ENCODE measurements around the gene BSN. TPM values are rescaled to one million over a fixed set of nuclear protein-coding genes. Genes with fewer than 3 reads are reported as not detected.

The BSN gene
- total and polyA plus RNA-seq, 7 donors: under 0.01 to 0.81 (median 0.61) TPM; not detected in 1

DNA sequence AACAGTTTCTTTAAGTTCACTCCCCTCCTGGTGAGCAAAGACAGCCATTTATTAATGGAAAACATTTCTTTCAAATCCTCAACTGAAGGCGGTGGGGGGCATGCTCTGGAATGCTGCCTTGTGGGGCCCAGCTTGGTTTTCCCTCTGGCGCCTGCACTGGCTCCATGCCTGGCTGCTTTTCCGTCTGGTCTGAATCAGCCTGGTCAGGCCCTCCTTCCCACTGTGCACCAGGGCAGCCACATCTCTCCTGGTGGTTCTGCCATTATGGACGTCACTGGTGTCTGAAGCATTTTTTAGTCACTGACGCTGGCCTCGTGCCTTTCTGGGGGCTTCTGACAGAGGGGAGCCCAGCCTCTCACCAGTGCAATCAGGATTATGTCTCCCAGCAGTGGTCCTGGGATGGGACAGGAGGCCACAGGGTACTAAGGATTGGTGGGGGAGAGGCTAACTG, 62.2 kb downstream of the BSN start:
- Histone ChIP-seq H3K27ac (no peak overlapping the region), H3K4me1 (no peaks in the 10 kb centered on the region), H3K36me3 (no peaks in the 10 kb centered on the region), H3K9me3 (no peaks in the 10 kb centered on the region), H3K4me3 (no peak overlapping the region), H3K27me3 (no peaks in the 10 kb centered on the region)
- TF ChIP-seq POLR2AphosphoS5 (IDR thresholded peaks at IDR 0.05): no peak
- TF ChIP-seq CTCF (IDR thresholded peaks at IDR 0.05): no peak
- TF ChIP-seq POLR2A (IDR thresholded peaks at IDR 0.05): no peak
- TF ChIP-seq EP300 (IDR thresholded peaks at IDR 0.05): no peak
- 78 to 88% methylated on average over 6 of the region's 6 CpGs for WGBS, 2 donors
- no peak for DNase-seq
- intact Hi-C loops (cut with DNase I): no loop called here

DNA sequence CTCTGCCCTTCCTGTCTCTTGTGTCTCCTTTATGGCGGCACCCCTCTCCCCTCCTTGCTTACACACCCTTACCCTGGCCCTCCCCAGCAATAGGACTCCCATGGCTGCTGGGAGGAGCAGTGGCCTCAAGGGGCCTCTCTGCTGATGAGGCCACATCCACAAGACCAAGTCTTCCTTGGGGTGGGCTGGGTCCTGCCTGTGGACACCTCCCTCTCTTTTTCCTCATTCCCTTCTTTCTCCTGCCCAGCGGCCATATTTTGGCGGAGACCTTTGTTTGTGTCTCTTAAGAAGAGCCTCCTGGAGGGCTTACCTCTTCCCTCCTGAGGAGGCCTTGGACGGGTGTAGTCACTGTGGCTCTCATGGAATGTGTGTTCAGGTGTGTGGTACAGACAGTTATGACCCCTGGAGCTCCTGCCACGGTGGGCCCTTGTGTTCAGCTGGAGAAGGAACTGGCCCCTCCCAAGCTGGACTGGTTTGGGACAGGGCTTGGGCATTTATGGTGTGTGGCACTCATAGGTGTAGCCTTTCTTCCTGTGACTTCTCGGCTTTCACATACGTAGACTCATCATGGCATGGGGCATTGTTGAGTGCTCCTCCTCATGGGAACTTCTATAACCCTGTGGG, 63.2 kb downstream of the BSN start:
- Histone ChIP-seq H3K27me3 (no peaks in the 10 kb centered on the region), H3K4me1 (no peaks in the 10 kb centered on the region), H3K9me3 (no peaks in the 10 kb centered on the region), H3K27ac (no peak overlapping the region), H3K36me3 (no peaks in the 10 kb centered on the region), H3K4me3 (no peak overlapping the region)
- 82 to 87% methylated on average over 7 of the region's 7 CpGs for WGBS, 2 donors
- intact Hi-C loops (cut with DNase I): no loop called here
- TF ChIP-seq EP300 (IDR thresholded peaks at IDR 0.05) (no peak), CTCF (IDR thresholded peaks at IDR 0.05) (no peak), POLR2AphosphoS5 (IDR thresholded peaks at IDR 0.05) (no peak), POLR2A (IDR thresholded peaks at IDR 0.05) (no peak)
- no peak for DNase-seq

DNA sequence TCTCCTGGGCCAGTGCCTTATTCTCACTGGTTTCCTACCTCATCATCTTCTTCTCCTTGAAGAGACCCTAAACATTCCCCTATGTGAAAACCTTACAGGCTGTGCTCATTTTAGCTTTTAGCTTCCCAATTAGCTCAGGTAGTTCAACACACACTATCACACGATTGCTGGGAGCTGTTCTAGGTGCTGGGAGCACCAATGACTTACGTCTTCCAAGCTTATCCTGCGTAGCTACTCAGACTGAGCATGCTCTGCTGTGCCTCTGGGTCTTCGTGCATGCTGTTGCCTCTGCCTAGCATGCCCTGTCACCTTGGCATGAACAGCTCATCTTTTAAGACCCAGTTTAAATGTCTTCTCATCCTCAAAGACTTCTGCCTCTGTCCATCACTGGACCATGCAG, 64.1 kb downstream of the BSN start:
- no peak for DNase-seq
- TF ChIP-seq CTCF (IDR thresholded peaks at IDR 0.05) (no peak), EP300 (IDR thresholded peaks at IDR 0.05) (no peak), POLR2AphosphoS5 (IDR thresholded peaks at IDR 0.05) (no peak), POLR2A (IDR thresholded peaks at IDR 0.05) (no peak)
- Histone ChIP-seq H3K4me1 (no peaks in the 10 kb centered on the region), H3K4me3 (no peak overlapping the region), H3K27me3 (no peaks in the 10 kb centered on the region), H3K36me3 (no peaks in the 10 kb centered on the region), H3K27ac (no peak overlapping the region), H3K9me3 (no peaks in the 10 kb centered on the region)
- WGBS, 2 donors: 58 to 60% methylated on average over 4 of the region's 4 CpGs
- intact Hi-C loops (cut with DNase I): no loop called here

GRCh38 chr3:49619649-49620048, 65.4 kb downstream of the BSN start:
- TF ChIP-seq POLR2AphosphoS5 (IDR thresholded peaks at IDR 0.05) (no peak), CTCF (IDR thresholded peaks at IDR 0.05) (no peak), EP300 (IDR thresholded peaks at IDR 0.05) (no peak), POLR2A (IDR thresholded peaks at IDR 0.05) (no peak)
- WGBS, 2 donors: 75 to 78% methylated on average over 5 of the region's 5 CpGs
- no peaks in the 10 kb centered on the region for H3K9me3 ChIP-seq

GRCh38 chr3:49620728-49621127, 66.5 kb downstream of the BSN start:
- no peak for TF ChIP-seq CTCF (IDR thresholded peaks at IDR 0.05)
- TF ChIP-seq EP300 (IDR thresholded peaks at IDR 0.05): no peak
- no peak for TF ChIP-seq POLR2A (IDR thresholded peaks at IDR 0.05)
- no peak for TF ChIP-seq POLR2AphosphoS5 (IDR thresholded peaks at IDR 0.05)
- WGBS, 2 donors: 90 to 95% methylated on average over 8 of the region's 8 CpGs

More at GRCh38 chr3:49619649-49620048, 65.4 kb downstream of the BSN start:
- no peaks in the 10 kb centered on the region for H3K27me3 ChIP-seq
- H3K36me3 ChIP-seq: no peaks in the 10 kb centered on the region
- intact Hi-C loops (cut with DNase I): no loop called here
- DNase-seq: no peak
- no peak overlapping the region for H3K27ac ChIP-seq
- no peaks in the 10 kb centered on the region for H3K4me1 ChIP-seq
- no peak overlapping the region for H3K4me3 ChIP-seq

More at GRCh38 chr3:49620728-49621127, 66.5 kb downstream of the BSN start:
- intact Hi-C loops (cut with DNase I): no loop called here
- no peaks in the 10 kb centered on the region for H3K4me1 ChIP-seq
- no peaks in the 10 kb centered on the region for H3K36me3 ChIP-seq
- no peak overlapping the region for H3K4me3 ChIP-seq
- no peaks in the 10 kb centered on the region for H3K9me3 ChIP-seq
- no peak overlapping the region for H3K27ac ChIP-seq
- H3K27me3 ChIP-seq: no peaks in the 10 kb centered on the region
- DNase-seq: no peak
